Activated CD4-positive, CD25-positive, alpha-beta regulatory T cell treated with anti-CD3 and anti-CD28 coated beads, Interleukin-2, amount 50 U/mL, for 72 hours (primary cell): ENCODE results near the gene HHIPL1.

Source experiments
- DNase-seq: peaks from one replicate; pipeline ENCODE4 v3.0.0; 2021

Gene HHIPL1

GRCh38 chr14:99678198-99678597 is 33.3 kb downstream of the HHIPL1 start:
- DNase-seq = no peak

- DNase-seq = no peak
These were observed 34.2 kb downstream of the HHIPL1 start for GRCh38 chr14:99679111-99679510.

GRCh38 chr14:99679543-99679942 is 34.6 kb downstream of the HHIPL1 start:
- DNase-seq = no peak

- DNase-seq = no peak
These were observed 35.1 kb downstream of the HHIPL1 start for GRCh38 chr14:99679996-99680395.

- DNase-seq = no peak
These were observed 36.3 kb downstream of the HHIPL1 start for GRCh38 chr14:99681101-99681831.

- DNase-seq = no peak
These were observed 36.9 kb downstream of the HHIPL1 start for GRCh38 chr14:99681832-99682148.

GRCh38 chr14:99682809-99683618 is 38.1 kb downstream of the HHIPL1 start:
- DNase-seq = peak; percentile 87

- DNase-seq = peak; percentile 99
These were observed 38.9 kb downstream of the HHIPL1 start, which contains the start of gene CYP46A1 for GRCh38 chr14:99683619-99684409. Gene CYP46A1 (plus strand): TSS chr14:99684298. CDS start chr14:99684418, 120 bp downstream.

GRCh38 chr14:99684410-99684934 is 39.5 kb downstream of the HHIPL1 start:
- DNase-seq = no peak

- DNase-seq = no peak
These were observed 40.2 kb downstream of the HHIPL1 start for GRCh38 chr14:99685151-99685591.

GRCh38 chr14:99685596-99685995 is 40.7 kb downstream of the HHIPL1 start:
- DNase-seq = no peak

GRCh38 chr14:99686557-99687283 is 41.8 kb downstream of the HHIPL1 start:
- no peak for DNase-seq

- DNase-seq = no peak
These were observed 42.6 kb downstream of the HHIPL1 start for GRCh38 chr14:99687284-99688209.

GRCh38 chr14:99688210-99688581 is 43.3 kb downstream of the HHIPL1 start:
- no peak for DNase-seq

- DNase-seq = no peak
These were observed 43.7 kb downstream of the HHIPL1 start for GRCh38 chr14:99688629-99689028.

- DNase-seq = no peak
These were observed 44.6 kb downstream of the HHIPL1 start for GRCh38 chr14:99689266-99690236.

- DNase-seq = no peak
These were observed 45.7 kb downstream of the HHIPL1 start for GRCh38 chr14:99690636-99691035.

- no peak for DNase-seq
These were observed 46.4 kb downstream of the HHIPL1 start for GRCh38 chr14:99691111-99691885.

GRCh38 chr14:99693918-99694317 is 49.0 kb downstream of the HHIPL1 start:
- no peak for DNase-seq
